Pancreas (tissue), 10 donors: ENCODE results near the gene PEPD. TPM values are rescaled to one million over a fixed set of nuclear protein-coding genes. Genes with fewer than 3 reads are reported as not detected.

Experiments used
- ATAC-seq, 4 donors: fragments of 200-7000 bp; cut with Tn5 transposase; one replicate each; pipeline versions ENCODE4 v1.8.0 to v1.9.1; 2020; ENCODE audit warnings: mild to moderate bottlenecking in 4 of 4, moderate library complexity in 4 of 4
- DNase-seq, 6 donors: peaks; one replicate each; pipeline ENCODE4 v3.0.0-alpha.2; 2020
- FAIRE-seq: peaks from 2 replicates; lab custom pipeline; 2012; peaks lifted over from hg19 to GRCh38; lab: Jason Lieb, UNC
- H3K27ac ChIP-seq, 4 donors: fragments of 200-600 bp; sonication (generic); 1 replicate in 3 of 4; 2 replicates in 1 of 4; pipeline versions ENCODE4 v1.5.0 to v1.8.0; 2020
- H3K27me3 ChIP-seq, 4 donors: fragments of 200-600 bp; one replicate each; pipeline ENCODE4 v1.8.0; 2021
- H3K36me3 ChIP-seq, 3 donors: fragments of 200-600 bp; sonication (generic) in 1 of 3; one replicate each; pipeline versions ENCODE4 v1.5.0 to v1.8.0; 2020 to 2021
- H3K4me1 ChIP-seq, 3 donors: fragments of 200-600 bp; one replicate each; pipeline ENCODE4 v1.8.0; 2021
- H3K4me3 ChIP-seq, 4 donors: fragments of 200-600 bp; sonication (generic) in 2 of 4; one replicate each; pipeline versions ENCODE4 v1.5.0 to v1.8.0; 2020 to 2021
- H3K9me3 ChIP-seq, 4 donors: fragments of 200-600 bp; one replicate each; pipeline ENCODE4 v1.8.0; 2021
- WGBS, 2 donors: extraction: QIAGEN DNeasy Blood & Tissue Kit; methylation state at CpG; one replicate each; pipeline ENCODE4 v1.1.7; 2013; 5-methylcytosine and 5-hydroxymethylcytosine counted together
- intact Hi-C, 3 donors: fragments of 100-400 bp; cut with DNase I; formaldehyde crosslinking; loops; one replicate each; pipeline versions ENCODE4 v1.11.1 to v1.14.2; 2022
- polyA plus RNA-seq, 2 donors: library from polyadenylated mRNA; stranded (reverse); fragments of 200-250 nt; gene quantifications; one replicate each; pipeline ENCODE4 v1.2.3, GENCODE V29; 2013
- total RNA-seq, 6 donors: library from RNA; stranded (reverse); fragmentation: NEBNext Ultra II Directional in 4 of 6; extraction: Animal tissue kit (Norgen Biotek cat#: 25700) in 4 of 6; gene quantifications; one replicate each; pipeline versions ENCODE4 v1.2.1 to v1.2.4, GENCODE V29; 2021 to 2023
- TF ChIP-seq, protein P1 (sequence below), 4 donors: fragments of 200-600 bp; sonication (generic) in 3 of 4; IDR thresholded peaks; one replicate each; pipeline versions ENCODE4 v1.5.0 to v1.8.0; 2021; ENCODE audit warnings: antibody characterized with exemption in 4 of 4
- donor health status: healthy with polysubstance abuse.
- donor health status: DM: no; HTN: no; CAD: no; lungs with moderate emphysema.
- donor health status: DM: no; HTN: no; CAD: no.
- donor health status: control.
- donor health status: control.
- donor health status: Bipolar disorder and iron deficiency.
- donor health status: DM: yes; HTN: yes; CAD: no.
- donor health status: DM: no; HTN: no; CAD: no.
- donor health status: DM: no; HTN: no; CAD: no.
- donor health status: DM: yes; HTN: yes; CAD: no.

PEPD gene
- total and polyA plus RNA-seq, 8 donors, result 13.7 to 36.1 (median 22.5) TPM

DNA sequence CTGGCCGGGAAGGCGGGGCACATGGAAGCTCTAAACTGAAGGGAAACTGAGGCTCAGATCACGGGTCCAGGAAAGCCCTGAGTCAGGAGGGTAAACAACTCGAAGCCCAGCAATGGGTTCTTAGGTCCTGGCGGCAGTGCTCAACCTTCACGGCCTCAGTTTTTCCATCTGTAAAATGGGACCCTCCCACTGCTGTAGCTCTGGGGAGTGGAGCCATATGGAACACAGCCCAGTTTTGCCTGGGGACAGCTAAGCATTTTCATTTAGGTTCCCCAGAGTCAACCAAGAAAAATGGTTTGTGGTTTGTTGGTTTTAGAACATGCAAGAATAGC is 117.7 kb downstream of the PEPD start:
- FAIRE-seq (no peak), ATAC-seq (no peak), DNase-seq (peak in 1 of 6 donors; percentile 23)
- TF ChIP-seq, protein P1, sequence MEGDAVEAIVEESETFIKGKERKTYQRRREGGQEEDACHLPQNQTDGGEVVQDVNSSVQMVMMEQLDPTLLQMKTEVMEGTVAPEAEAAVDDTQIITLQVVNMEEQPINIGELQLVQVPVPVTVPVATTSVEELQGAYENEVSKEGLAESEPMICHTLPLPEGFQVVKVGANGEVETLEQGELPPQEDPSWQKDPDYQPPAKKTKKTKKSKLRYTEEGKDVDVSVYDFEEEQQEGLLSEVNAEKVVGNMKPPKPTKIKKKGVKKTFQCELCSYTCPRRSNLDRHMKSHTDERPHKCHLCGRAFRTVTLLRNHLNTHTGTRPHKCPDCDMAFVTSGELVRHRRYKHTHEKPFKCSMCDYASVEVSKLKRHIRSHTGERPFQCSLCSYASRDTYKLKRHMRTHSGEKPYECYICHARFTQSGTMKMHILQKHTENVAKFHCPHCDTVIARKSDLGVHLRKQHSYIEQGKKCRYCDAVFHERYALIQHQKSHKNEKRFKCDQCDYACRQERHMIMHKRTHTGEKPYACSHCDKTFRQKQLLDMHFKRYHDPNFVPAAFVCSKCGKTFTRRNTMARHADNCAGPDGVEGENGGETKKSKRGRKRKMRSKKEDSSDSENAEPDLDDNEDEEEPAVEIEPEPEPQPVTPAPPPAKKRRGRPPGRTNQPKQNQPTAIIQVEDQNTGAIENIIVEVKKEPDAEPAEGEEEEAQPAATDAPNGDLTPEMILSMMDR (IDR thresholded peaks at IDR 0.05), result no peak
- Histone ChIP-seq H3K27me3 (no peaks in the 10 kb centered on the region), H3K9me3 (no peaks in the 10 kb centered on the region), H3K4me3 (no peak overlapping the region), H3K36me3 (no peaks in the 10 kb centered on the region), H3K4me1 (peaks cover 7 to 11% (median 8%) of the 10 kb centered on the region in 3 donors), H3K27ac (peak overlapping the region in 1 of 4 donors; percentile 27)
- 74 to 77% methylated on average over 6 of the region's 6 CpGs for WGBS, 2 donors
- intact Hi-C loops, result loop anchor here in 2 of 3 donors (2.0 to 10.0 kb wide), 2 partner anchors 159 to 161 kb away; no protein-coding TSS in a partner anchor

DNA sequence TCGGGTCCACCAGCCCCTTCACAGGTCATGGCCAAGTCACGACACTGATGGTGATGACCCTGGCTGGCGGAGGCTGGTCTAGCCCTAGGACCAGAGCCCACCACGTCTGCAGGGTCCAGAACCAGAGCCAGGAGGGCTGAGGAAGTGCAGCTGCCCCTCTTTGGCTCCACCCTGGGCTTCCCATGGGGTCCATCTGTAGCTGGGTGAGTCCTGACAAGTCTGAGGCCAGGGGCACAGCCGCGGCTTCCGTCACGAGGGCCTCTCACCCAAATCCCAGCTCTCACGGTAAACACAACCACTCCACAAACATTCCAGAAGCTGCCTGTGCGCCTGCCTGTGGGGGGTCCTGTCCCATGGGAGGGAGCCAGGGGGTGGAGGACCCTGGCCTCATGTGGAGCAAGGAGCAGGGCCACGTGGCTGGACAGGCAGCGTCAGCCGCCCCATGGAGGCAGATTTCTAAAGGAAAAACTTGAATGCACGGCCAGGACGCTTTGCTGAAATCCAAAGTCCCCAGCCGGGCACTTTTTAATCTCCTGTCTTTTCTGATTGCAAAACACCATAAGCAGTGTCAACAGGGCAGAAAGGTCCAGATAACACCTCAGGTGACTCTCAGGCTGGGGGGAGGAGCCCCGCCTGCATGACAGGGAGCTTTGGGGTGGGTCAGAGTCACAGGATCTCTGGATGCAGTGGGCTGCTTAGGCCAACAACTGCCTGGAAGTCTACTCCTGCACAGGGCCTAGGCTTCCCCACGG is 118.2 kb downstream of the PEPD start:
- ATAC-seq, result peak; percentile 20 to 71 (median 58)

DNA sequence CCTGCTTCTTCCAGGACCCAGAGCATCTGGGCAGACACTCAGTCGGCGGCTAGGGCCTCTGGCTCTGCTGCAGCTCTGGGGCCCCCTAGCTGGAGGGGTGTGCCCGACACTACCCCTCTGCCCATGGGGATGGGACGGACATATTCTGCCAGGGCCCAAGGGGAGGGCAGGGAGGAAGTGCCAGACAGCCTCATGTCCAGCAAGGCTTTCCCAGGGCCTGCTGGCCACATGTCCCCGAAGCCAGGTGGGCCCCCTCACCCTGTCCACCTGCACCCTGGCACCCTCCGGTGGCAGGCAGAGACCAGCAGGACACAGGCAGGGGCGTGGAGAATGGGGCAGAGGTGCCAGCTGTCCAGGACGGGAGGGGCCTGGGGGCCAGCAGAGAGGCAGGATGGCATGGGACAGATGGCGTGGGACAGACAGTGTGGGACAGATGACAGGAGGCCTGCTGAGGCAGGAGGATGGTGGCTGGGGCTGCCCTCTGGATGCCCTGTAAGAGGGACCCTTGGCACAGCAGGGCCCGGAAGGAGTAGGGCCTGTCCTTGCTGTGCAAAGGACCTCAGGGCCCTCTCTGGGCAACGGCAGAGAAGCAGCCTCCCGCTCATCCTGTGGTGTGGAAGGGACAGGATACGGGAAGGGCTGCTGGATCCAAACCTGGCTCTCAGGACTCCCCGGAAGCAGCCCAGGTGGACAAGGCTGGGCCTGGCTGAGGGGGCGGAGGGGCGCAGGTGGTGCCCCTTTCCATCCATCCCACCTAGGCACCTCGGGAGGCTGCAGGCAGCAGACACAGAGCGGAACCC is 119.0 kb downstream of the PEPD start:
- Histone ChIP-seq H3K27ac (no peak overlapping the region), H3K9me3 (no peaks in the 10 kb centered on the region), H3K4me1 (peaks cover 7 to 11% (median 8%) of the 10 kb centered on the region in 3 donors), H3K36me3 (no peaks in the 10 kb centered on the region), H3K4me3 (no peak overlapping the region), H3K27me3 (no peaks in the 10 kb centered on the region)
- intact Hi-C loops, result loop anchor here in 1 of 3 donors (10.0 kb wide), 1 partner anchor 158 kb away; no protein-coding TSS in a partner anchor
- DNase-seq, result peak in 3 of 6 donors; percentile 39 to 66 (median 58)
- WGBS, 2 donors, result 86 to 95% methylated on average over 17 to 18 of the region's 18 CpGs
- FAIRE-seq, result no peak
- TF ChIP-seq, protein P1 (IDR thresholded peaks at IDR 0.05), result no peak
- no peak for ATAC-seq

More for the DNA sequence above, 118.2 kb downstream of the PEPD start:
- Histone ChIP-seq H3K27me3 (no peaks in the 10 kb centered on the region), H3K4me3 (no peak overlapping the region), H3K9me3 (no peaks in the 10 kb centered on the region), H3K36me3 (no peaks in the 10 kb centered on the region), H3K4me1 (peaks cover 7 to 11% (median 8%) of the 10 kb centered on the region in 3 donors), H3K27ac (peak overlapping the region in 2 of 4 donors; percentile 6 to 27)
- TF ChIP-seq, protein P1 (IDR thresholded peaks at IDR 0.05), result no peak
- FAIRE-seq (no peak), DNase-seq (peak in 5 of 6 donors; percentile 39 to 63 (median 48))
- intact Hi-C loops, result loop anchor here in 1 of 3 donors (10.0 kb wide), 1 partner anchor 159 kb away; no protein-coding TSS in a partner anchor
- 37 to 41% methylated on average over 18 of the region's 18 CpGs for WGBS, 2 donors

DNA sequence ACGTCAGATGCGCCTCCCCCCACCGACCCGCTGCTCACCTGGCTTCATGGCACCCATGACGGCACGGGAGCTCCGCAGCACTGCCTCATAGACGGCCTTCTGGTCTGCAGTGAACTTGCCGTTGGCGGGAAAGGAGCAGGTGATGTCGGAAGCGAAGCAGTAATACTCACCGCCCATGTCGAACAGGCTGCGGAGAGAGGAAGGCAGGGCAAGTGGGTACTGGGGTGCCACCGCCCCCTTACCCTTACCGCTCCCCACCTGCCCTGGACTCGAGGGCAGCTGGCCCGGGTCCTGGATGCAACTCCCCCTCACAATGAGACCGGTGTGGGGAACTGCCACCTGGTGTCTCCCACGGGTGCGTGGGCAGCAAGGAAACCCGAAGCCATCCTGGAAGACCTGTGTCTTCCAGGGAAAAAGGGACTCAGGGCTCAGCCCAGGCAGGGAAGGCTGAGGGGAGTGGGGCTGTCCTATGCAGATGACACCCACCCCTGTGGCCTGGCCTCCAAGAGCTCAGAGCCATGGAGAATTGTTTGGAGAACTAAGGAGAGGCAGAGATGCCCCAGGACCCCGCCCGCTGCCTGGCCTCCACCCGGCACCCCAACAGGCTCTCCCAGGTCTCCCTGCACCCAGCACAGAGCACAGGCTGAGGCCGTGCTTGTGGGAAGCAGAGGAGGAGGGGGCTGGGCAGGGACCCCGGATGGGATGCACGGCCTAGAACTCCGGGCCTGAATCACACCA is 119.7 kb downstream of the PEPD start:
- WGBS, 2 donors, result 73 to 76% methylated on average over 30 of the region's 30 CpGs
- Histone ChIP-seq H3K27ac (no peak overlapping the region), H3K4me3 (no peak overlapping the region), H3K9me3 (no peaks in the 10 kb centered on the region), H3K4me1 (peaks cover 7 to 11% (median 8%) of the 10 kb centered on the region in 3 donors), H3K36me3 (no peaks in the 10 kb centered on the region), H3K27me3 (no peaks in the 10 kb centered on the region)
- FAIRE-seq, result no peak
- peak in 3 of 6 donors; percentile 21 to 62 (median 51) for DNase-seq
- intact Hi-C loops, result loop anchor here in 1 of 3 donors (10.0 kb wide), 1 partner anchor 157 kb away; no protein-coding TSS in a partner anchor
- ATAC-seq, result no peak
- TF ChIP-seq, protein P1 (IDR thresholded peaks at IDR 0.05), result no peak
